SU-DHL-6 (cell line): Measurements from ENCODE around the gene GUF1.
A peak's percentile ranks its signal among the peaks of the same experiment; 100 is the strongest.

Experiments
- H2AFZ ChIP-seq: fragments of 200-600 bp; sonication (generic); 2 replicates; pipeline ENCODE4 v1.6.1; 2014; ENCODE audit warnings: low read depth, mild to moderate bottlenecking, moderate library complexity, mixed read lengths, antibody characterized with exemption, low read length; ENCODE audit not compliant: severe bottlenecking
- H3F3A ChIP-seq: fragments of 200-600 bp; shearing (Covaris generic); 2 replicates; pipeline ENCODE4 v1.6.0; 2016; ENCODE audit warnings: antibody characterized with exemption, mild to moderate bottlenecking; ENCODE audit not compliant: insufficient read depth
- H3K27ac ChIP-seq: fragments of 200-600 bp; sonication (generic); 2 replicates; pipeline ENCODE4 v1.5.1; 2016; ENCODE audit warnings: low read depth, mild to moderate bottlenecking, low read length, moderate library complexity, mixed read lengths
- H3K27me3 ChIP-seq: fragments of 200-600 bp; sonication (generic), shearing (Covaris generic); 2 replicates; pipeline ENCODE4 v1.6.0; 2014; ENCODE audit warnings: mild to moderate bottlenecking, low read length
- H3K36me3 ChIP-seq: fragments of 200-600 bp; sonication (generic); 2 replicates; pipeline ENCODE4 v1.6.1; 2014; ENCODE audit warnings: mild to moderate bottlenecking, low read length, mixed read lengths
- H3K4me2 ChIP-seq: fragments of 300-600, 200-600 bp; shearing (Covaris generic), sonication (generic); 2 replicates; pipeline ENCODE4 v1.6.0; 2014; ENCODE audit warnings: low read length, low read depth, mild to moderate bottlenecking; ENCODE audit not compliant: poor library complexity, severe bottlenecking
- H3K4me3 ChIP-seq: fragments of 200-600 bp; sonication (generic); 2 replicates; pipeline ENCODE4 v1.5.1; 2014; ENCODE audit warnings: antibody characterized with exemption, low read length, mild to moderate bottlenecking, mixed read lengths; ENCODE audit not compliant: insufficient read depth, poor library complexity, severe bottlenecking
- H3K79me2 ChIP-seq: fragments of 200-600 bp; sonication (generic); 2 replicates; pipeline ENCODE4 v1.6.1; 2014; ENCODE audit warnings: mild to moderate bottlenecking, low read length, moderate library complexity; ENCODE audit not compliant: insufficient read depth
- H3K9ac ChIP-seq: fragments of 200-600 bp; sonication (generic); 2 replicates; pipeline ENCODE4 v1.7.0; 2014; ENCODE audit warnings: mild to moderate bottlenecking, low read length
- H3K9me2 ChIP-seq: fragments of 200-600 bp; sonication (generic); replicated peaks from 2 replicates; pipeline ENCODE4 v1.6.1; 2014; ENCODE audit warnings: low read length; ENCODE audit not compliant: insufficient read depth
- H3K9me3 ChIP-seq: fragments of 200-600 bp; sonication (generic); 2 replicates; pipeline ENCODE4 v1.6.1; 2014; ENCODE audit warnings: low read length, mixed read lengths; ENCODE audit not compliant: insufficient read depth
- H4K20me1 ChIP-seq: fragments of 200-600 bp; sonication (generic); 2 replicates; pipeline ENCODE4 v1.6.1; 2014; ENCODE audit warnings: low read depth, mild to moderate bottlenecking, antibody characterized with exemption, low read length, moderate library complexity, mixed read lengths
- CTCF ChIP-seq: fragments of 200-600 bp; sonication (generic); IDR thresholded peaks from one replicate; pipeline ENCODE4 v1.5.1; 2017; ENCODE audit warnings: antibody characterized with exemption, mild to moderate bottlenecking, low read length, moderate library complexity; ENCODE audit not compliant: insufficient read depth, poor library complexity, severe bottlenecking
- EZH2phosphoT487 ChIP-seq: fragments of 200-600 bp; sonication (generic), shearing (Covaris generic); conservative IDR thresholded peaks from 2 replicates; pipeline ENCODE4 v1.6.1; 2018; ENCODE audit warnings: mild to moderate bottlenecking, antibody characterized with exemption, low read length, moderate library complexity, mixed read lengths

The GUF1 gene

GRCh38 chr4:44720371-44720770 lies 42.2 kb downstream of the GUF1 start:
- no peaks in the 10 kb centered on the region; the same call in 1 of the 2 replicates for H3F3A ChIP-seq
- H3K79me2 ChIP-seq, result peaks cover 96% of the 10 kb centered on the region
- peaks cover 10% of the 10 kb centered on the region; the same call in 1 of the 2 replicates for H3K36me3 ChIP-seq
- no peaks in the 10 kb centered on the region for H3K9me3 ChIP-seq
- H3K9ac ChIP-seq, result no peak overlapping the region
- TF ChIP-seq EZH2phosphoT487 (no peak), CTCF (no peak)
- H3K4me2 ChIP-seq, result no peak overlapping the region
- H2AFZ ChIP-seq, result no peak overlapping the region
- H3K27ac ChIP-seq, result no peak overlapping the region
- no peaks in the 10 kb centered on the region for H3K9me2 ChIP-seq
- H3K27me3 ChIP-seq, result no peaks in the 10 kb centered on the region
- H4K20me1 ChIP-seq, result peaks cover 8% of the 10 kb centered on the region; the same call in 1 of the 2 replicates
- no peak overlapping the region for H3K4me3 ChIP-seq

GRCh38 chr4:44722001-44722400 lies 43.8 kb downstream of the GUF1 start:
- H4K20me1 ChIP-seq, result peaks cover 8% of the 10 kb centered on the region; the same call in 1 of the 2 replicates

GRCh38 chr4:44725166-44725565 lies 46.9 kb downstream of the GUF1 start:
- H3K9me2 ChIP-seq, result no peaks in the 10 kb centered on the region
- H3K9me3 ChIP-seq, result no peaks in the 10 kb centered on the region
- no peaks in the 10 kb centered on the region; the same call in 1 of the 2 replicates for H4K20me1 ChIP-seq
- H3K27me3 ChIP-seq, result no peaks in the 10 kb centered on the region
- peak overlapping the region; percentile 86 for H3K9ac ChIP-seq
- H3K4me2 ChIP-seq, result peak overlapping the region; percentile 95
- no peak for TF ChIP-seq EZH2phosphoT487
- H2AFZ ChIP-seq, result peak overlapping the region; percentile 28
- H3K27ac ChIP-seq, result no peak overlapping the region; the same call in 1 of the 2 replicates
- peak overlapping the region; percentile 88 for H3K4me3 ChIP-seq
- 0 out of 2 replicates have a peak, but pooled peaks cover 5% of the 10 kb centered on the region for H3K36me3 ChIP-seq
- H3F3A ChIP-seq, result no peaks in the 10 kb centered on the region
- H3K79me2 ChIP-seq, result peaks cover 62% of the 10 kb centered on the region

More at GRCh38 chr4:44722001-44722400, 43.8 kb downstream of the GUF1 start:
- H3K79me2 ChIP-seq, result peaks cover 93% of the 10 kb centered on the region
- H2AFZ ChIP-seq, result no peak overlapping the region
- H3F3A ChIP-seq, result no peaks in the 10 kb centered on the region; the same call in 1 of the 2 replicates
- no peak overlapping the region for H3K4me2 ChIP-seq
- H3K4me3 ChIP-seq, result no peak overlapping the region
- H3K27me3 ChIP-seq, result no peaks in the 10 kb centered on the region
- no peaks in the 10 kb centered on the region for H3K9me3 ChIP-seq
- H3K36me3 ChIP-seq, result peaks cover 9% of the 10 kb centered on the region; the same call in 1 of the 2 replicates
- no peak overlapping the region for H3K9ac ChIP-seq
- no peaks in the 10 kb centered on the region for H3K9me2 ChIP-seq
- H3K27ac ChIP-seq, result no peak overlapping the region
- no peak for TF ChIP-seq EZH2phosphoT487

- H3K4me2 ChIP-seq, result peak overlapping the region; percentile 95
- peak overlapping the region; percentile 86 for H3K9ac ChIP-seq
- H3K79me2 ChIP-seq, result peaks cover 57% of the 10 kb centered on the region
- no peaks in the 10 kb centered on the region for H3K9me2 ChIP-seq
- no peaks in the 10 kb centered on the region for H3F3A ChIP-seq
- H3K27me3 ChIP-seq, result no peaks in the 10 kb centered on the region
- H3K27ac ChIP-seq, result peak overlapping the region; percentile 1; the same call in 1 of the 2 replicates
- H3K4me3 ChIP-seq, result peak overlapping the region; percentile 88
- peak overlapping the region; percentile 87 for H2AFZ ChIP-seq
- H3K9me3 ChIP-seq, result no peaks in the 10 kb centered on the region
- no peaks in the 10 kb centered on the region for H4K20me1 ChIP-seq
- TF ChIP-seq CTCF (no peak), EZH2phosphoT487 (no peak)
- H3K36me3 ChIP-seq, result 0 out of 2 replicates have a peak, but pooled peaks cover 5% of the 10 kb centered on the region
These were observed 47.5 kb downstream of the GUF1 start for GRCh38 chr4:44725726-44726037.
